ENCODE measurements around the gene RBFOX2. TPM values are rescaled to one million over a fixed set of nuclear protein-coding genes. Genes with fewer than 3 reads are reported as not detected.

Gene RBFOX2
- total and polyA plus RNA-seq, 2 of the 8 experiments (the other 6 are each of a cell fraction or from before 2014, with no cell fraction given): 121 to 122 TPM

DNA sequence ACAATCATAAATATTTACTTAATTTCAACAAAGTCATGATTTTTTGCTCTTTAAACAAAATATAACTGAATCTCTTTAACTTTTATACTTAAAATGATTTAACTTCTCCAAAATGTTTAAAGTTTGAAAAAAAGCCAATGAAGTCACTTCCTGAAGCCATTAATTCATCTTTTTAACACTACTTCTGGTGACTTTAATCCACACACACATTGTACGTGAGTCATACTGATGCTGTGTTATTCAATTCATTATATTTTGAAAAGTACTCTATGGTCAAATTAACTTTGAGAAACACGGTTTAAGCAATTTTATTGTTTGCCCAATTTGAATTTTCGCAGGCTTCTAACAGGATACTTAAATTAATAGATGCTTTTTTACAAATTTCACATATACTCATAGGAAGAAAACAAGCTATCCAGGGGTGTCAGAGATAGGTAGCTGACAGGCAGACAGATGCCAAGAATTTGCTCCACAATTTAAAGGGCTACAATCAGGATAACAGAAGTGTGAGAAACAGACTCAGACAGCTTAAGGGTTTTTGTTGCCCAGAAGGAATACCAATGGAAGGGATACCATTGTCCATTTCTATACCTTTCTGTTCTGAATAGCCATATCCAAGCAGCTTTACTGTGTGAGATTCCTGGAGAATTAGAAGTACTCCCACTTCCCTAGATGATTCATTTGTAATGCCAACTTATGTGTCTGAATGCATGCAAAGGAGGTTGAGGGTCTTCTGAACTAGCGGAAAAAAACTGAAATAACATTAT is 118.4 kb downstream of the RBFOX2 start:
- H2BK15ac ChIP-seq (ENCODE audit: low read length): no peak overlapping the region
- no peak overlapping the region for H4K8ac ChIP-seq (ENCODE audit: extremely low read depth, insufficient read depth, low read length)
- H4K5ac ChIP-seq (ENCODE audit: insufficient read length, low read depth, low read length): no peak overlapping the region
- no peak overlapping the region for H4K91ac ChIP-seq (replicated peaks; ENCODE audit: insufficient read length, low read length)
- H3K4me2 ChIP-seq (ENCODE audit: insufficient read depth in 1 of 2, low read depth in 2 of 2, low read length in 2 of 2): no peak overlapping the region
- no peak overlapping the region for H2BK5ac ChIP-seq (ENCODE audit: low read depth, low read length)
- no peak overlapping the region for H3K56ac ChIP-seq (replicated peaks; ENCODE audit: insufficient read length, low read depth, low read length)
- H3K23ac ChIP-seq (ENCODE audit: insufficient read length): no peak overlapping the region
- H3K27ac ChIP-seq (ENCODE audit: low read depth, low read length): no peak overlapping the region
- no peak overlapping the region for H2AK5ac ChIP-seq (ENCODE audit: low read depth, low read length)
- H3K79me2 ChIP-seq (ENCODE audit: control insufficient read depth in 1 of 2, insufficient read depth in 2 of 2, low read length in 2 of 2): peaks cover 0 to 82% of the 10 kb centered on the region in 2 experiments; a peak in 3 of 4 replicates
- CTCF ChIA-PET (ENCODE audit: partially characterized antibody): interaction anchor here (0.7 to 1.2 kb wide), 3 partner anchors 13 to 35 kb away, joined by 3 read pairs; no protein-coding TSS in a partner anchor
- H2BK12ac ChIP-seq (ENCODE audit: low read depth, low read length): no peak overlapping the region
- H3K4ac ChIP-seq (replicated peaks; ENCODE audit: insufficient read length, low read depth, low read length): no peak overlapping the region
- FAIRE-seq (no peak), DNase-seq (ENCODE audit: low read depth in 1 of 2, low spot score in 2 of 2) (no peak)
- no peak overlapping the region for H2BK20ac ChIP-seq (ENCODE audit: low read length)
- H3K9ac ChIP-seq (replicated peaks in 1 of 4; ENCODE audit: extremely low read depth in 1 of 4, low read depth in 3 of 4, low read length in 3 of 4): no peak overlapping the region
- peaks cover 4 to 12% (median 8%) of the 10 kb centered on the region in 4 experiments; a peak in 5 of 7 replicates for H3K4me1 ChIP-seq (replicated peaks in 1 of 4; ENCODE audit: control insufficient read depth in 3 of 4, insufficient read depth in 4 of 4, low read length in 3 of 4)
- H2BK120ac ChIP-seq (replicated peaks; ENCODE audit: low read depth, low read length): no peak overlapping the region
- no peaks in the 10 kb centered on the region for H3K27me3 ChIP-seq (replicated peaks in 1 of 4; ENCODE audit: control insufficient read depth in 3 of 4, extremely low read depth in 1 of 4, insufficient read depth in 3 of 4, low read length in 3 of 4)
- no peak overlapping the region for H3K18ac ChIP-seq (ENCODE audit: extremely low read depth, low read length)
- 83% methylated on average over 4 of the region's 4 CpGs; no CpG with 5 or more reads in 1 of the 2 experiments for WGBS, 2 experiments (ENCODE audit: extremely low coverage in 1 of 2, insufficient coverage in 1 of 2, insufficient read length in 1 of 2, insufficient replicate concordance in 2 of 2, low coverage in 1 of 2, low lambda C conversion rate in 2 of 2, missing lambda C conversion rate in 1 of 2)
- H3K14ac ChIP-seq (ENCODE audit: insufficient read length): no peak overlapping the region
- no peak overlapping the region for H2AFZ ChIP-seq (ENCODE audit: low read length)
- no peaks in the 10 kb centered on the region for H3K36me3 ChIP-seq (ENCODE audit: control insufficient read depth in 2 of 4, insufficient read depth in 4 of 4, low read length in 3 of 4)
- H3K79me1 ChIP-seq (ENCODE audit: low read depth, low read length): no peaks in the 10 kb centered on the region
- no peaks in the 10 kb centered on the region for H3K9me3 ChIP-seq (ENCODE audit: insufficient read depth in 2 of 2, low read depth in 1 of 2, low read length in 1 of 2)
- H4K20me1 ChIP-seq (replicated peaks in 1 of 2; ENCODE audit: control insufficient read depth in 1 of 2, insufficient read depth in 2 of 2, low read length in 2 of 2): peaks cover 0 to 15% of the 10 kb centered on the region in 2 experiments
- POLR2A ChIA-PET (ENCODE audit: partially characterized antibody): interaction anchor here (1.7 kb wide), 1 partner anchor 18 kb away, joined by 3 read pairs; no protein-coding TSS in a partner anchor
- 0 out of 2 replicates have a peak, but pooled peaks cover 3% of the 10 kb centered on the region for H3K23me2 ChIP-seq (ENCODE audit: low read depth, low read length)
- no peak overlapping the region for H3K4me3 ChIP-seq (ENCODE audit: extremely low read depth in 1 of 4, insufficient read depth in 2 of 4, low read depth in 3 of 4, low read length in 4 of 4)
- TF ChIP-seq SRF (IDR thresholded peaks at IDR 0.05; ENCODE audit: low read depth, low read length): no peak
- no peak for TF ChIP-seq ZNF274 (IDR thresholded peaks at IDR 0.05; ENCODE audit: borderline replicate concordance, extremely low read depth, low read length)
- no peak for TF ChIP-seq EP300 (IDR thresholded peaks at IDR 0.05; ENCODE audit: borderline replicate concordance in 1 of 2, low read depth in 2 of 2, low read length in 2 of 2)
- no peak for TF ChIP-seq SP1 (IDR thresholded peaks at IDR 0.05; ENCODE audit: low read depth, low read length)
- no peak for TF ChIP-seq NANOG (IDR thresholded peaks at IDR 0.05; ENCODE audit: insufficient read depth, low read depth, low read length, poor library complexity, severe bottlenecking)
- TF ChIP-seq KDM5A (IDR thresholded peaks at IDR 0.05; ENCODE audit: low read length): no peak
- TF ChIP-seq BCL11A (IDR thresholded peaks at IDR 0.05; ENCODE audit: low read depth in 2 of 2, low read length in 2 of 2): no peak
- TF ChIP-seq CHD1 (IDR thresholded peaks at IDR 0.05; ENCODE audit: low read depth, low read length): no peak
- TF ChIP-seq EZH2 (IDR thresholded peaks at IDR 0.05; ENCODE audit: low read depth, low read length, severe bottlenecking): no peak

Data from H1 (cell line).